HG02981 (cell line): ENCODE measurements around the gene TCF21.

ENCODE experiments used
- ATAC-seq: cut with Tn5 transposase; IDR thresholded peaks from one replicate; pipeline ENCODE4 v1.9.1; 2021; ENCODE audit warnings: mild to moderate bottlenecking, moderate library complexity; ENCODE audit not compliant: unreplicated experiment

Gene TCF21

GRCh38 chr6:133889557-133890403, 867 bp downstream of the TCF21 start:
- no peak for ATAC-seq

- no peak for ATAC-seq
Observed at GRCh38 chr6:133890711-133891148, 1.8 kb downstream of the TCF21 start.

GRCh38 chr6:133891149-133891926, 2.4 kb downstream of the TCF21 start:
- ATAC-seq: no peak

GRCh38 chr6:133891927-133892812, 3.3 kb downstream of the TCF21 start:
- ATAC-seq: no peak

GRCh38 chr6:133892813-133893691, 4.1 kb downstream of the TCF21 start:
- no peak for ATAC-seq

- ATAC-seq: no peak
Observed at GRCh38 chr6:133893946-133894345, 5.0 kb downstream of the TCF21 start.

GRCh38 chr6:133894369-133894768, 5.5 kb downstream of the TCF21 start:
- no peak for ATAC-seq

GRCh38 chr6:133894795-133895358, 6.0 kb downstream of the TCF21 start:
- no peak for ATAC-seq

GRCh38 chr6:133895573-133896343, 6.8 kb downstream of the TCF21 start:
- ATAC-seq: no peak

GRCh38 chr6:133896344-133896721, 7.4 kb downstream of the TCF21 start:
- no peak for ATAC-seq

- ATAC-seq: no peak
Observed at GRCh38 chr6:133898263-133898662, 9.3 kb downstream of the TCF21 start.

GRCh38 chr6:133899556-133899955, 10.6 kb downstream of the TCF21 start:
- no peak for ATAC-seq

GRCh38 chr6:133903855-133904254, 14.9 kb downstream of the TCF21 start:
- ATAC-seq: no peak

- no peak for ATAC-seq
Observed at GRCh38 chr6:133906050-133906449, 17.1 kb downstream of the TCF21 start.

- ATAC-seq: peak; percentile 66
Observed at GRCh38 chr6:133916650-133917151, 27.8 kb downstream of the TCF21 start.

GRCh38 chr6:133917781-133918180, 28.9 kb downstream of the TCF21 start:
- no peak for ATAC-seq

GRCh38 chr6:133918208-133918930, 29.5 kb downstream of the TCF21 start:
- ATAC-seq: no peak

- ATAC-seq: no peak
Observed at GRCh38 chr6:133919362-133919761, 30.4 kb downstream of the TCF21 start.
